HepG2 (cell line): ENCODE measurements around the gene KDM2B. TPM values are rescaled to one million over a fixed set of nuclear protein-coding genes. Genes with fewer than 3 reads are reported as not detected.

Source experiments
- ATAD3A ChIP-seq: sonication (generic); formaldehyde crosslinking; IDR thresholded peaks from 2 replicates; pipeline ENCODE4 v1.4.0; 2020; ENCODE audit warnings: missing genetic modification reagents
- ATF2 ChIP-seq: sonication (generic); formaldehyde crosslinking; IDR thresholded peaks from 2 replicates; pipeline ENCODE4 v1.4.0; 2020; ENCODE audit warnings: missing genetic modification reagents
- ATF6 ChIP-seq: sonication (generic); formaldehyde crosslinking; conservative IDR thresholded peaks from 2 replicates; pipeline ENCODE4 v1.4.0; 2020; ENCODE audit warnings: missing genetic modification reagents
- ATM ChIP-seq: fragments of 450-650 bp; IDR thresholded peaks from 2 replicates; pipeline ENCODE4 v1.7.1; 2017; ENCODE audit warnings: mild to moderate bottlenecking, borderline replicate concordance
- FOXM1 ChIP-seq: sonication (generic); formaldehyde crosslinking; IDR thresholded peaks from 2 replicates; pipeline ENCODE4 v1.5.0; 2020; ENCODE audit warnings: missing genetic modification reagents
- FOXO1 ChIP-seq: sonication (generic); formaldehyde crosslinking; IDR thresholded peaks from 2 replicates; pipeline ENCODE4 v1.4.0; 2020; ENCODE audit warnings: missing genetic modification reagents
- GZF1 ChIP-seq: sonication (generic); formaldehyde crosslinking; IDR thresholded peaks from 2 replicates; pipeline ENCODE4 v1.5.1; 2020; ENCODE audit warnings: mild to moderate bottlenecking, missing genetic modification reagents
- KLF13 ChIP-seq: sonication (generic); formaldehyde crosslinking; IDR thresholded peaks from 2 replicates; pipeline ENCODE4 v1.4.0; 2020; ENCODE audit warnings: mild to moderate bottlenecking, missing genetic modification reagents
- MAFG ChIP-seq: sonication (generic); formaldehyde crosslinking; IDR thresholded peaks from 2 replicates; pipeline ENCODE4 v1.5.1; 2020; ENCODE audit warnings: mild to moderate bottlenecking, missing genetic modification reagents
- NFYC ChIP-seq: IDR thresholded peaks from 2 replicates; pipeline ENCODE4 v1.6.1; 2016; ENCODE audit warnings: missing genetic modification reagents, missing compliant biosample characterization
- PPARG ChIP-seq: conservative IDR thresholded peaks from 2 replicates; pipeline ENCODE4 v1.6.1; 2016; ENCODE audit warnings: missing biosample characterization, missing genetic modification reagents
- PRMT3 ChIP-seq: sonication (generic); formaldehyde crosslinking; IDR thresholded peaks from 2 replicates; pipeline ENCODE4 v1.8.1; 2022; ENCODE audit warnings: low read depth, mild to moderate bottlenecking, moderate library complexity, missing genetic modification reagents, borderline replicate concordance
- SKI ChIP-seq: fragments of 450-650 bp; IDR thresholded peaks from one replicate; pipeline ENCODE4 v1.6.1; 2018; ENCODE audit warnings: mild to moderate bottlenecking; ENCODE audit not compliant: partially characterized antibody
- SUZ12 ChIP-seq: fragments of 150-350 bp; IDR thresholded peaks from 2 replicates; pipeline ENCODE4 v1.6.1; 2014; ENCODE audit warnings: low read depth, low read length
- TERF1 ChIP-seq: sonication (generic); formaldehyde crosslinking; IDR thresholded peaks from 2 replicates; pipeline ENCODE4 v1.8.0; 2022; ENCODE audit warnings: mild to moderate bottlenecking, missing genetic modification reagents, moderate library complexity
- ZBTB26 ChIP-seq: IDR thresholded peaks from 2 replicates; pipeline ENCODE4 v1.6.1; 2016; ENCODE audit warnings: missing compliant biosample characterization, missing genetic modification reagents, borderline replicate concordance
- ZNF556 ChIP-seq: sonication (generic); formaldehyde crosslinking; IDR thresholded peaks from 2 replicates; pipeline ENCODE4 v1.4.0; 2020; ENCODE audit warnings: mild to moderate bottlenecking, missing genetic modification reagents, borderline replicate concordance
- ZNF607 ChIP-seq: sonication (generic); formaldehyde crosslinking; IDR thresholded peaks from 2 replicates; pipeline ENCODE4 v1.5.1; 2020; ENCODE audit warnings: missing genetic modification reagents, mild to moderate bottlenecking, borderline replicate concordance
- ZNF678 ChIP-seq: sonication (generic); formaldehyde crosslinking; IDR thresholded peaks from 2 replicates; pipeline ENCODE4 v1.4.0; 2020; ENCODE audit warnings: mild to moderate bottlenecking, missing genetic modification reagents
- ZNF816 ChIP-seq: sonication (generic); formaldehyde crosslinking; IDR thresholded peaks from 2 replicates; pipeline ENCODE4 v1.8.0; 2022; ENCODE audit warnings: missing genetic modification reagents, mild to moderate bottlenecking, borderline replicate concordance
- ZSCAN30 ChIP-seq: sonication (generic); formaldehyde crosslinking; IDR thresholded peaks from 2 replicates; pipeline ENCODE4 v1.5.0; 2020; ENCODE audit warnings: mild to moderate bottlenecking, missing genetic modification reagents
- polyA plus RNA-seq, 8 experiments: library from polyadenylated mRNA; depleted of rRNA in 3 of 8; stranded (reverse) in 7 of 8; unstranded in 1 of 8; fragments of >200 nt; fragmentation: Illumina TruSeq in 4 of 8; extraction: Trizol in 4 of 8; gene quantifications; 2 replicates each; pipeline versions ENCODE4 v1.2.1 to v1.2.3, GENCODE V29; 2011 to 2016; ENCODE audit warnings: low read depth in 4 of 8, missing spikeins in 1 of 8, mixed read lengths in 1 of 8; ENCODE audit not compliant: insufficient read depth in 1 of 8
- total RNA-seq, 5 experiments: library from RNA; depleted of rRNA; stranded (reverse); fragments of >200 nt; fragmentation: Illumina TruSeq; extraction: Trizol; gene quantifications; 2 replicates each; pipeline ENCODE4 v1.2.3, GENCODE V29; 2016; ENCODE audit warnings: low read depth in 1 of 5
- TF ChIP-seq, protein P1 (sequence below): sonication (generic); formaldehyde crosslinking; IDR thresholded peaks from 2 replicates; pipeline ENCODE4 v1.8.1; 2023; ENCODE audit warnings: mild to moderate bottlenecking, missing genetic modification reagents, borderline replicate concordance

The KDM2B gene
- total and polyA plus RNA-seq, 2 of the 13 experiments (the other 11 are each of a cell fraction or from before 2014, with no cell fraction given) = 17.5 to 26.1 TPM

DNA sequence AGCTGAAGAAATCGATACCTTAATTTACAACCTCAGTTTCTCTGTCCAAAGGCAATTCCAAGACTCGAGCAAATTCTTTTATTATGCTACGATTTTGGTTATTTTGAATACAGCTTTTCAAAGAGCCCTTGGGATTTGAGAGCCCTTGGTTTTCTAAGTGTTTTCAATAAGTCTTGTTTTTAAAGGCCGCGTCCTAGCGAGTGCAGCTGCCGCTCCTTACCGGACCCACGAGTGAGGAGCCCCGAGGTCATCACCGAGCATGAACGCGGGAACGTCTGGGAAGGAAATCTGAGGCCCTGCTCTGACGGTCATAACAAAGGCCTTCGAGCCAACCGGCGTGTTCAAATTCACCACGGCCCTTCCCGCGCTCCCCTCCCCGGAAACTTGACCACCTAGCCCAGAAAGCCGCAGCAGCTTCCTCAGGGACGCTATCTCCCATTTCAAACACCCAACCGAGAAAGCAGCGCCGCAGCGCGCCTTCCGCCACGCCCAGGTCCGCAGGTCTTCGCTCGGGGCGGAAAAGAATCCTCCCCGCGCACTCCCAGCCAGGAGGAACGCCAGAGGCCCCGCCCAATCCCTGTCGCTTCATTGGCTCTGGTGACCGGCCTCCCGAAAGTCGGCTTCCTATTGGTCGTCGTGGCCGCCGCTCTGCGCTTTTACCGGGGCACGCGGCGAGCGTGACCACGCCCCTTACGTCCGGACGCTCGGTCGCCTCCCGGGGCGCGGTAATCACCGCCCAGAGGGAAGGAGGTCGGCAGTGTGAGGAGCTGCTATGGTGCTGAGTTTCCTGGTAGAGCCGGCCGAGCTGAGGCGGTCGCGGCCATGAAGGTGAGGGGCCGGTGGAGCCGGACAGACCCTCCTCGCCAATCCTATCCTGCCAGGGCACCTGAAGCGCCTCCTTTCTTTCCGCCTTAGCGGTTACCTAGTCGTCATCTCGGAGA, 181.2 kb downstream of the KDM2B start, which contains the start of gene RNF34 (continued):
- TF ChIP-seq ATF6 (CRISPR knock-in tag) (no peak), MAFG (CRISPR knock-in tag) (no peak), ATF2 (CRISPR knock-in tag) (0 out of 2 replicates have a peak, but pooled peaks have one; percentile 66), ZNF607 (CRISPR knock-in tag) (peak; percentile 44; the same call in 1 of the 2 replicates), PPARG (CRISPR knock-in tag) (no peak), PRMT3 (CRISPR knock-in tag) (no peak), NFYC (CRISPR knock-in tag) (peak; percentile 98), SKI (no peak), ZNF556 (CRISPR knock-in tag) (no peak; the same call in 1 of the 2 replicates), FOXO1 (CRISPR knock-in tag) (no peak; the same call in 1 of the 2 replicates), SUZ12 (no peak), GZF1 (CRISPR knock-in tag) (0 out of 2 replicates have a peak, but pooled peaks have one; percentile 45), ZSCAN30 (CRISPR knock-in tag) (peak; percentile 75; the same call in 1 of the 2 replicates), ZNF816 (CRISPR knock-in tag) (0 out of 2 replicates have a peak, but pooled peaks have one; percentile 30), ZBTB26 (CRISPR knock-in tag) (no peak; the same call in 1 of the 2 replicates), KLF13 (CRISPR knock-in tag) (no peak), ATM (no peak), ATAD3A (no peak), TERF1 (CRISPR knock-in tag) (no peak), ZNF678 (no peak; the same call in 1 of the 2 replicates), FOXM1 (CRISPR knock-in tag) (no peak)
- TF ChIP-seq, protein P1, sequence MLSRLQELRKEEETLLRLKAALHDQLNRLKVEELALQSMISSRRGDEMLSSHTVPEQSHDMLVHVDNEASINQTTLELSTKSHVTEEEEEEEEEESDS = no peak
